HG03108 (cell line): ENCODE measurements around the gene ATG7.
"Not testable (repeated sequence)": the region's sequence is repeated elsewhere in the genome, so short reads cannot be mapped to it uniquely, and the experiment has no call there.

Experiments used
- ATAC-seq: cut with Tn5 transposase; IDR thresholded peaks from one replicate; pipeline ENCODE4 v1.9.1; 2021; ENCODE audit warnings: moderate library complexity; ENCODE audit not compliant: unreplicated experiment

The ATG7 gene

GRCh38 chr3:11251807-11252176 is 20.4 kb upstream of the ATG7 start:
- no peak for ATAC-seq

GRCh38 chr3:11254876-11255275 is 17.3 kb upstream of the ATG7 start:
- ATAC-seq: no peak

GRCh38 chr3:11255537-11255936 is 16.7 kb upstream of the ATG7 start:
- ATAC-seq: not testable (repeated sequence)

- no peak for ATAC-seq
Measured at GRCh38 chr3:11258958-11259357, 13.2 kb upstream of the ATG7 start.

- no peak for ATAC-seq
Measured at GRCh38 chr3:11260460-11260859, 11.7 kb upstream of the ATG7 start.

GRCh38 chr3:11269007-11269406 is 3.2 kb upstream of the ATG7 start:
- no peak for ATAC-seq

GRCh38 chr3:11272906-11273574 is 843 bp downstream of the ATG7 start:
- no peak for ATAC-seq

GRCh38 chr3:11273891-11274291 is 1.7 kb downstream of the ATG7 start:
- no peak for ATAC-seq

GRCh38 chr3:11274566-11275142 is 2.5 kb downstream of the ATG7 start:
- ATAC-seq: no peak

- ATAC-seq: no peak
Measured at GRCh38 chr3:11275926-11276325, 3.7 kb downstream of the ATG7 start.

GRCh38 chr3:11276901-11277300 is 4.7 kb downstream of the ATG7 start:
- ATAC-seq: no peak

- no peak for ATAC-seq
Measured at GRCh38 chr3:11282250-11283138, 10.3 kb downstream of the ATG7 start.

GRCh38 chr3:11283139-11283475 is 10.9 kb downstream of the ATG7 start:
- no peak for ATAC-seq

- ATAC-seq: no peak
Measured at GRCh38 chr3:11284011-11284410, 11.8 kb downstream of the ATG7 start.

- ATAC-seq: no peak
Measured at GRCh38 chr3:11285471-11285870, 13.3 kb downstream of the ATG7 start.

- no peak for ATAC-seq
Measured at GRCh38 chr3:11287404-11287803, 15.2 kb downstream of the ATG7 start.

GRCh38 chr3:11288021-11288491 is 15.9 kb downstream of the ATG7 start:
- no peak for ATAC-seq

GRCh38 chr3:11288786-11289637 is 16.8 kb downstream of the ATG7 start:
- peak; percentile 52 for ATAC-seq

GRCh38 chr3:11289864-11290263 is 17.7 kb downstream of the ATG7 start:
- ATAC-seq: no peak

- peak; percentile 31 for ATAC-seq
Measured at GRCh38 chr3:11290743-11291680, 18.8 kb downstream of the ATG7 start.
